Ovary (tissue), 3 donors: ENCODE results near the gene ADRM1.

Source experiments
- CTCF ChIP-seq, 3 donors: fragments of 450-650 bp in 2 of 3; fragments of 200-600 bp in 1 of 3; IDR thresholded peaks; one replicate each; pipeline versions ENCODE4 v1.5.1 to v1.8.0; 2016 to 2022; ENCODE audit warnings: antibody characterized with exemption in 3 of 3, mild to moderate bottlenecking in 1 of 3
- POLR2A ChIP-seq: fragments of 450-650 bp; IDR thresholded peaks from one replicate; pipeline ENCODE4 v1.6.1; 2017; ENCODE audit warnings: antibody characterized with exemption, mild to moderate bottlenecking, moderate library complexity
- donor health status: DM: no; HTN: no; CAD: no.

GRCh38 chr20:62272200-62272599 lies 30.6 kb upstream of the ADRM1 start:
- no peak for TF ChIP-seq CTCF (IDR thresholded peaks at IDR 0.05)
- no peak for TF ChIP-seq POLR2A
